DOHH2 (cell line): ENCODE measurements around the gene GSTO1.

Experiments used
- H3F3A ChIP-seq: fragments of 200-600 bp; sonication (generic), shearing (Covaris generic); 2 replicates; pipeline ENCODE4 v1.6.0; 2016; ENCODE audit warnings: antibody characterized with exemption, mild to moderate bottlenecking; ENCODE audit not compliant: control insufficient read depth, insufficient read depth
- H3K27ac ChIP-seq: fragments of 200-600 bp; sonication (generic); 2 replicates; pipeline ENCODE4 v1.5.1; 2014; ENCODE audit warnings: low read depth, mild to moderate bottlenecking, low read length, moderate library complexity
- H3K27me3 ChIP-seq: fragments of 200-600 bp; sonication (generic); 2 replicates; pipeline ENCODE4 v1.6.1; 2014; ENCODE audit warnings: mild to moderate bottlenecking, low read length, mixed read lengths; ENCODE audit not compliant: control insufficient read depth
- H3K36me3 ChIP-seq: fragments of 200-600 bp; sonication (generic); 2 replicates; pipeline ENCODE4 v1.6.1; 2014; ENCODE audit warnings: mild to moderate bottlenecking, low read length, moderate library complexity, mixed read lengths; ENCODE audit not compliant: control insufficient read depth
- H3K4me1 ChIP-seq: fragments of 200-600 bp; sonication (generic); 2 replicates; pipeline ENCODE4 v1.6.1; 2014; ENCODE audit warnings: mild to moderate bottlenecking, low read length, mixed read lengths; ENCODE audit not compliant: control insufficient read depth
- H3K4me2 ChIP-seq: fragments of 200-600 bp; sonication (generic); 2 replicates; pipeline ENCODE4 v1.6.0; 2014; ENCODE audit warnings: mild to moderate bottlenecking, low read length, moderate library complexity
- H3K4me3 ChIP-seq: fragments of 200-600 bp; sonication (generic); 2 replicates; pipeline ENCODE4 v1.5.1; 2014; ENCODE audit warnings: mild to moderate bottlenecking, low read length, mixed read lengths
- H3K79me2 ChIP-seq: fragments of 200-600 bp; sonication (generic); 2 replicates; pipeline ENCODE4 v1.6.1; 2014; ENCODE audit warnings: mild to moderate bottlenecking, low read length, mixed read lengths; ENCODE audit not compliant: control insufficient read depth
- H3K9me2 ChIP-seq: fragments of 200-600 bp; sonication (generic); replicated peaks from 2 replicates; pipeline ENCODE4 v1.6.1; 2014; ENCODE audit warnings: mild to moderate bottlenecking, low read length, mixed read lengths; ENCODE audit not compliant: control insufficient read depth
- H3K9me3 ChIP-seq: fragments of 200-600 bp; sonication (generic); 2 replicates; pipeline ENCODE4 v1.6.1; 2014; ENCODE audit warnings: antibody characterized with exemption, low read length, mixed read lengths; ENCODE audit not compliant: control insufficient read depth, insufficient read depth
- H4K20me1 ChIP-seq: fragments of 200-600 bp; sonication (generic); 2 replicates; pipeline ENCODE4 v1.6.0; 2014; ENCODE audit warnings: low read depth, mild to moderate bottlenecking, antibody characterized with exemption, low read length, moderate library complexity; ENCODE audit not compliant: control insufficient read depth, insufficient read depth
- CTCF ChIP-seq: fragments of 200-600 bp; sonication (generic); IDR thresholded peaks from one replicate; pipeline ENCODE4 v1.5.1; 2014; ENCODE audit warnings: antibody characterized with exemption, mild to moderate bottlenecking, low read depth, low read length; ENCODE audit not compliant: poor library complexity, severe bottlenecking
- EZH2phosphoT487 ChIP-seq: fragments of 200-600 bp; sonication (generic); IDR thresholded peaks from 2 replicates; pipeline ENCODE4 v1.6.1; 2017; ENCODE audit warnings: borderline replicate concordance, mild to moderate bottlenecking, antibody characterized with exemption, low read length, moderate library complexity, mixed read lengths

Gene GSTO1

GRCh38 chr10:104262055-104262454 is 7.4 kb downstream of the GSTO1 start:
- Histone ChIP-seq H3K36me3 (peaks cover 98% of the 10 kb centered on the region), H3K27ac (no peak overlapping the region), H3K4me1 (peaks cover 4% of the 10 kb centered on the region), H3K9me2 (no peaks in the 10 kb centered on the region), H3K9me3 (no peaks in the 10 kb centered on the region), H4K20me1 (0 out of 2 replicates have a peak, but pooled peaks cover 3% of the 10 kb centered on the region), H3K27me3 (no peaks in the 10 kb centered on the region), H3F3A (peaks cover 11% of the 10 kb centered on the region), H3K4me2 (no peak overlapping the region), H3K79me2 (peaks cover 87% of the 10 kb centered on the region), H3K4me3 (no peak overlapping the region)
- TF ChIP-seq CTCF (no peak), EZH2phosphoT487 (no peak)

- no peaks in the 10 kb centered on the region for H3K9me2 ChIP-seq
- peaks cover 80% of the 10 kb centered on the region for H3K79me2 ChIP-seq
- no peaks in the 10 kb centered on the region for H3K9me3 ChIP-seq
- no peak for TF ChIP-seq CTCF
- no peak for TF ChIP-seq EZH2phosphoT487
- H3K4me2 ChIP-seq = no peak overlapping the region
- no peak overlapping the region for H3K4me3 ChIP-seq
- no peaks in the 10 kb centered on the region for H3K27me3 ChIP-seq
- H4K20me1 ChIP-seq = no peaks in the 10 kb centered on the region
- peaks cover 11% of the 10 kb centered on the region for H3F3A ChIP-seq
- H3K4me1 ChIP-seq = peaks cover 17% of the 10 kb centered on the region
- H3K27ac ChIP-seq = no peak overlapping the region
- H3K36me3 ChIP-seq = peaks cover 89% of the 10 kb centered on the region
These were observed 10.1 kb downstream of the GSTO1 start for GRCh38 chr10:104264783-104265182.

GRCh38 chr10:104267721-104268404 is 13.2 kb downstream of the GSTO1 start:
- Histone ChIP-seq H3K4me3 (peak overlapping the region; percentile 81), H3K79me2 (peaks cover 54% of the 10 kb centered on the region), H3K9me2 (no peaks in the 10 kb centered on the region), H3F3A (peaks cover 16% of the 10 kb centered on the region), H3K27ac (peak overlapping the region; percentile 34; the same call in 1 of the 2 replicates), H3K27me3 (no peaks in the 10 kb centered on the region), H3K4me1 (peaks cover 17% of the 10 kb centered on the region), H3K36me3 (peaks cover 58% of the 10 kb centered on the region), H4K20me1 (no peaks in the 10 kb centered on the region), H3K9me3 (no peaks in the 10 kb centered on the region), H3K4me2 (peak overlapping the region; percentile 64)
- TF ChIP-seq CTCF = no peak
- TF ChIP-seq EZH2phosphoT487 = no peak
